IPS-NIHi7 (cell line): Measurements from ENCODE around the gene HOXA13.

Source experiments
- DNase-seq: peaks from one replicate; pipeline ENCODE4 v3.0.0; 2012; ENCODE audit warnings: mixed read lengths; ENCODE audit errors: extremely low spot score

The HOXA13 gene

DNA sequence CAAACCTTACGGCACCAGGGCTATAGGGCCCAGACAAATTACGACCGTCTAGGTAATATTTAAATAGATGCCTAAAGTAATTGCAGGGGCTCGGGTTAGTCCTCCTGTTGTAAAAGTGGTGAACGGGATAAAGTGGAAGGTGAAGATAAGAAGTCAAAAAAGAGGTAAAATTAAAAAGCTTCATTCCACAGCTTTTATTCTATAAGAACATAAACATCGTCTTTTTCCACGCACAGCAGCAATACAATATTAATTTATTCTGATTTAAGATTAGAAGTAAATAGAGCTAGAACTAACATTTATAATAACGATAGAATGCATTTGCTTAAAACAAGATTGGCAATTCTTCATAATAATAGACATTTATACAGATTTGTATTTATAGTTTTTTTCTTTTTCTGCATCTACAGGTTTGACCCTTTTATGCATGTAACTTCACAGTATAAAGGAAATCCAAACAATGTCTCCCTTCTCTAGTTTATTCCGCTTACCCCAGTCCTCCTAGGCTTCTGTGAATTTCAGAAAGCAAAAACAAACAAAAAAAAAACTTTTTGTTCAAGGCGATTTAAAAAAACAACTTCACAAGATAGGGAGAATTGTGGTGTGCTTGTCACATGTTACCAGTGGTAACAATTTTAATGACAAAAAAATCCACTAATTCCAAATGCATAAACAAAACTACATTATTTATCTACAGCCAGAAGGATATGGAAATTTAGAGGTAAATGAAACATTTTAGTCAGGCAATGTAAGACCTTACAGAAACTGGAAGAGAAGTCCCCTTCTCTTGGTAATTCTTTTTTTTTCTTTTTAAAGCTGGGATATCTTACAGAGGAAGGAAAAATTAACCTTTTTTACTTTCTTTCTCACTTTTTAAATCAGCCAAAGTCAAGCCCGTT is 29.2 kb downstream of the HOXA13 start:
- no peak for DNase-seq

GRCh38 chr7:27169658-27170425 is 30.0 kb downstream of the HOXA13 start:
- DNase-seq: no peak

- DNase-seq: no peak
These were observed 31.5 kb downstream of the HOXA13 start for GRCh38 chr7:27168265-27168947.

- no peak for DNase-seq
These were observed 32.0 kb downstream of the HOXA13 start for GRCh38 chr7:27167916-27168264.

- DNase-seq: no peak
These were observed 33.1 kb downstream of the HOXA13 start for GRCh38 chr7:27166531-27167505.

DNA sequence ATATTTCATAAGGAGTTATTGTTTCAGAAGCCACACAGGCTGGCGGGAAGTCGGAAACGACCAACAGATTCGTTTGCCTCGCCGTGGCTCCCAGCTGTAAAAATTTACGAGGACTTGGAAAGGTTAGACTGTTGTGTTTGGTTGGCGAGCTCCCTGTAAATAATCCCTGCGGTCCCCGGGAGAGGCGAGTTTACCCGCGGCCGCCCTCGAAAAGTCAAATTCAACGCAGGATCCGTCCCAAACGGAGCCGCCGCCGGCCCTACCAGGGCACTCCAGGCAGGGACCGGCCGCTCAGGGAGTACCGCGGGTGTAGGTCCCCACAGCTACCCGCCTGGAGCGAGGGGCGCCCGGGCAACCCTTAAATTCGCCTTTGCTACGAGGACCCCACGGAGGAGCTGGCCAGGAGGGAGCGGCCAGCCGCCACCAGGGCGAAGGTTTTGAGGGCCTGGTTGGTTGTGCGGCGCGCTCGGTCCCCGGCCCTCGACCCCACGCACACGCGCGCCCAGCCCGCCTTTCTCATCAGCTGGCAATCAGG is 33.8 kb downstream of the HOXA13 start:
- DNase-seq: no peak

DNA sequence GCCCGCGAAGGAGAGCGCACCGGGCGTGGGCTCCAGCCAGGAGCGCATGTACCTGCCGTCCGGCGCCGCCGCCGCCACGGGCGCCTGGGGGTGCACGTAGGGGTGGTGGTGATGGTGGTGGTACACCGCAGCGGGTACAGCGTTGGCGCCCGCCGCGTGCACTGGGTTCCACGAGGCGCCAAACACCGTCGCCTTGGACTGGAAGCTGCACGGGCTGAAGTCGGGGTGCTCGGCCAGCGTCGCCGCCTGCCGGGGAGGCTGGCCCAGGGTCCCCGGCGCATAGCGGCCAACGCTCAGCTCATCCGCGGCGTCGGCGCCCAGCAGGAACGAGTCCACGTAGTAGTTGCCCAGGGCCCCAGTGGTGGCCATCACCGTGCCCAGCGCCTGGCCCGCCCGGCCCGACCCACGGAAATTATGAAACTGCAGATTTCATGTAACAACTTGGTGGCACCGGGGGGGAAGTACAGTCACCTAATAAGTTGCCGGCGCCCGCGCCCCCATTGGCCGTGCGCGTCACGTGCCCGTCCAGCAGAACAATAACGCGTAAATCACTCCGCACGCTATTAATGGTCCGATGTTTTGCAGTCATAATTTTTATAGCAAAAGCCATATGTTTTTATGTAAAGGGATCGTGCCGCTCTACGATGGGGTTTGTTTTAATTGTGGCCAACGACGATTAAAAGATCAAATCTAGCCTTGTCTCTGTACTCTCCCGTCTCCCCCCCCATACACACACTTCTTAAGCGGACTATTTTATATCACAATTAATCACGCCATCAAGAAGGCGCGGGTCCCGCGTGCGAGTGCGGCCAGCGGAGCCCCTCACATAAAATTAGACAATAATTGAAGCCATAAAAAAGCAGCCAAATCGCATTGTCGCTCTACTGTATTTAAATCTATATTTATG is 34.5 kb downstream of the HOXA13 start, which contains the start of gene HOXA9:
Gene HOXA9, minus strand, starts transcription at position 449 of the 907 bp plus-strand sequence. Its CDS starts 80 bp downstream, at position 369.
- DNase-seq: no peak

GRCh38 chr7:27164367-27165088 is 35.4 kb downstream of the HOXA13 start:
- no peak for DNase-seq

- DNase-seq: no peak
These were observed 35.9 kb downstream of the HOXA13 start for GRCh38 chr7:27164045-27164366.

- no peak for DNase-seq
These were observed 36.4 kb downstream of the HOXA13 start for GRCh38 chr7:27163288-27164044.

GRCh38 chr7:27162561-27163287 is 37.2 kb downstream of the HOXA13 start:
- no peak for DNase-seq

- DNase-seq: no peak
These were observed 38.0 kb downstream of the HOXA13 start for GRCh38 chr7:27161721-27162560.

- no peak for DNase-seq
These were observed 38.6 kb downstream of the HOXA13 start for GRCh38 chr7:27161214-27161720.

DNA sequence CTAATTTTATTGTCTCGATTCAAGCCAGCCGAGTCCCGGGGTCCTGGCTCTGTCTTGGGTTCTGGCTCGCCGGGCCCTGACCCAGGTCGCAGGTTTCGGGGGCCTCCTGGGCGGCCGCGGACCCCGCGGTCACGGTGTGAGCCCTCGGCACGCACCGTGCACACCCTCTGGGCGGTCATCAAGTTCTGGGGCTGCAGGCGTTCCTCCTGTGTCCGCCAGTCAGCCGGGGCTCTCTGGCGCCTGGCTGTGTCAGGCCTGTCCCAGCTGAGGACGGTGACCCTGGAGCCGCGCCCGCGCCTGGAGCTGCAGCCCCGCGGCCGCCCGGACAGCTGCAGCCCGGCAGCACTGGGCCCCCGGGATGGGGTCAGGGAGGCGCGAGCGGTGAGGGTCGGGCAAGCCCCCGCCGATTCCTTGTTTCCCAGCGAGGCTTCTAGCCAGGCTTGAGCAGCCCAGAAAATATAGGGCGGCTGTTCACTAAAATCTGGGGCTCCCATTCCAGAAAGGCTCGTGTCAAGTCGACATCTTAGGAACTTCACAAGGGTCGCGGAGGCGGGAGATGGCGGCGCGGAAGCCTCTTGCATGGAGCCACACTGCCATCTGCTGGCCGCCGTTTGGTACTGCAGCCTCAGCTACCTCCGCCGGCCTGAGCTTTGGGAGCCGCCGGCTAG is 39.2 kb downstream of the HOXA13 start:
- peak; percentile 74 for DNase-seq

GRCh38 chr7:27160145-27160545 is 39.7 kb downstream of the HOXA13 start:
- no peak for DNase-seq
